ENCODE data around the gene NOXA1.
"Not testable (repeated sequence)": the region's sequence is repeated elsewhere in the genome, so short reads cannot be mapped to it uniquely, and the experiment has no call there.

Gene NOXA1

GRCh38 chr9:137460363-137461315 is 37.4 kb downstream of the NOXA1 start:
- no peak for FAIRE-seq
- DNase-seq (ENCODE audit: insufficient read length) = no peak
- TF ChIP-seq TAF1 (IDR thresholded peaks at IDR 0.05; ENCODE audit: borderline replicate concordance, low read depth, low read length) = no peak
- TF ChIP-seq POLR2AphosphoS5 (IDR thresholded peaks at IDR 0.05; ENCODE audit: low read depth, low read length) = no peak
- no peak for TF ChIP-seq POLR2A (IDR thresholded peaks at IDR 0.05; ENCODE audit: low read depth, low read length)

DNA sequence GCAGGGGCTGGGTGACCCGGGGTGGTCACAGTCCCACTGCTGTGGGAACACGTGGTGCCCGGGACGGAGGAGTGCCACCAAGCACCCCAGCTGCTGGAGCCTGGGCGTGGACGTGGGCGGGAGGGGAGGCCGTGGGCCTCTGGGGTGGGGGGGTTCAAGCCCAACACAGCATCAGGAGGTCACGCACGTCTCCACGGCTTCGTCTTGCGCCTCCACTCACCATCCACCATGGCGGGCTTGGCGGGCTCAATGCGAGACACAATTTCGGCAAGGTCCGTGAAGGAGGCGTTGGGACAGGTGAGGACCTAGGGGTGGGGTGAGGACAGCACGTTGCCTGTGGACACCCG is 38.1 kb downstream of the NOXA1 start:
- TF ChIP-seq POLR2A (IDR thresholded peaks at IDR 0.05; ENCODE audit: low read depth, low read length) (no peak), POLR2AphosphoS5 (IDR thresholded peaks at IDR 0.05; ENCODE audit: low read depth, low read length) (no peak), TAF1 (IDR thresholded peaks at IDR 0.05; ENCODE audit: borderline replicate concordance, low read depth, low read length) (no peak)
- no peak for FAIRE-seq
- DNase-seq (ENCODE audit: insufficient read length) = no peak

- FAIRE-seq (peak; percentile 46), DNase-seq (ENCODE audit: insufficient read length) (peak; percentile 79)
- TF ChIP-seq POLR2AphosphoS5 (IDR thresholded peaks at IDR 0.05; ENCODE audit: low read depth, low read length) (no peak), TAF1 (IDR thresholded peaks at IDR 0.05; ENCODE audit: borderline replicate concordance, low read depth, low read length) (no peak), POLR2A (IDR thresholded peaks at IDR 0.05; ENCODE audit: low read depth, low read length) (peak; percentile 47; the same call in 1 of the 2 replicates)
Observed at GRCh38 chr9:137461663-137462395, 38.6 kb downstream of the NOXA1 start.

GRCh38 chr9:137462396-137462985 is 39.3 kb downstream of the NOXA1 start:
- FAIRE-seq = no peak
- TF ChIP-seq TAF1 (IDR thresholded peaks at IDR 0.05; ENCODE audit: borderline replicate concordance, low read depth, low read length) = no peak
- TF ChIP-seq POLR2AphosphoS5 (IDR thresholded peaks at IDR 0.05; ENCODE audit: low read depth, low read length) = no peak
- DNase-seq (ENCODE audit: insufficient read length) = no peak

- DNase-seq (ENCODE audit: insufficient read length) (no peak), FAIRE-seq (no peak)
- TF ChIP-seq POLR2A (IDR thresholded peaks at IDR 0.05; ENCODE audit: low read depth, low read length) = no peak
- TF ChIP-seq POLR2AphosphoS5 (IDR thresholded peaks at IDR 0.05; ENCODE audit: low read depth, low read length) = no peak
- TF ChIP-seq TAF1 (IDR thresholded peaks at IDR 0.05; ENCODE audit: borderline replicate concordance, low read depth, low read length) = no peak
Observed at GRCh38 chr9:137462986-137463930, 40.1 kb downstream of the NOXA1 start.

DNA sequence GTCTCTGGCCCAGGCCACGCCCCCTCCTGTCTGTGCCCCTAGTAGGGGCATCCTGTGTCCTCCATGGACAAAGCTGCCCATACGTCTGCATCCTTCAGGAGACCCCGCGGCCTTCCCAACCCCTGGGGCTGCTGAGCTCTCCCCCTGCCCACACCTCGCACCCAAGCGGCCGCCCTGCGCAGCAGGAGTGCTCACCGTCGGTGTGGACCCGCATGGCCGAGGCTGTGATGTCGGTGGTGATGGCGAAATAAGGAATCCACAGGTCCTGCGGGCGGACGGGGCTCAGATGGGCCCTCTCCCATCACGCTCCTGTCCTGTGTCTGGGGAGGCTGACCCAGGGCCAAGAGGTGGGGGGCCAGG is 40.7 kb downstream of the NOXA1 start:
- FAIRE-seq (no peak), DNase-seq (ENCODE audit: insufficient read length) (no peak)
- TF ChIP-seq POLR2A (IDR thresholded peaks at IDR 0.05; ENCODE audit: low read depth, low read length) = no peak
- TF ChIP-seq POLR2AphosphoS5 (IDR thresholded peaks at IDR 0.05; ENCODE audit: low read depth, low read length) = no peak
- TF ChIP-seq TAF1 (IDR thresholded peaks at IDR 0.05; ENCODE audit: borderline replicate concordance, low read depth, low read length) = no peak

GRCh38 chr9:137464291-137464999 is 41.3 kb downstream of the NOXA1 start:
- DNase-seq (ENCODE audit: insufficient read length) = no peak
- no peak for FAIRE-seq
- TF ChIP-seq POLR2A (IDR thresholded peaks at IDR 0.05; ENCODE audit: low read depth, low read length) (no peak), TAF1 (IDR thresholded peaks at IDR 0.05; ENCODE audit: borderline replicate concordance, low read depth, low read length) (no peak), POLR2AphosphoS5 (IDR thresholded peaks at IDR 0.05; ENCODE audit: low read depth, low read length) (no peak)

DNA sequence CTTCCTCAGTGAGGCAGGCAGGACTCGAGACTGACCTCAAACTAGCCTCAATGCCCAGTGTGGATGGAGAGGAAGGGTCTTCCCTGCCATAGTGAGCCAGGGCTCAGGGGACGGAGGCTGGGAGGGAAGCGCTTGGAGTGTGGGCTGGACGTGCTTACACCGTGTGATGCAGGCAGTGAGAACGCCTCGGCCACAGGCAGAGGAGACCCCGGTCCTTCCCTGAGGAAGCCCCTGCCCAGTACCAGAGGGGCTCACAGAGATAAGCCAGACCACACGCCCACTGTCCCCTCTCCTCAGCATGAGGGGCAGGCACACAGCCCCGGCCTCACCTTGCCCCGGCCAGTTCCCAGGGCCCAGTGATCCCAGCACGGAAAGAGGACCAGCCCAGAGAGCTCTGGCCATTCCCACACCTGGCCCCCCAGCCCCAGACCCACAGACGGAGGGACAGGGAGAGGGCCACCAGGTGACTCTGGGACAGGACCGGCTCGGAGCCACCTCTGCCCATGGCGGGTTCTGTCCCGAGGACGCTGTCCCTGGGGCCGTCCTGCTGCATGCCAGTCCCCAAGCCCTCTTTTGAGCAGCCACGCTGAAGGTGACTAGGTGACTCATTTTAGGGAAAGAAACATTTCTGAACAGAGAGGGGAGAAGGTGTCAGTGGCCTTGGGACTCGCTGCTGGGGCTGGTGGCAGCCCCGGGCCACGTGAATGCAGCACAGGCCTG is 42.0 kb downstream of the NOXA1 start:
- DNase-seq (ENCODE audit: insufficient read length) (no peak), FAIRE-seq (no peak)
- TF ChIP-seq POLR2A (IDR thresholded peaks at IDR 0.05; ENCODE audit: low read depth, low read length) (no peak), POLR2AphosphoS5 (IDR thresholded peaks at IDR 0.05; ENCODE audit: low read depth, low read length) (no peak), TAF1 (IDR thresholded peaks at IDR 0.05; ENCODE audit: borderline replicate concordance, low read depth, low read length) (no peak)

DNA sequence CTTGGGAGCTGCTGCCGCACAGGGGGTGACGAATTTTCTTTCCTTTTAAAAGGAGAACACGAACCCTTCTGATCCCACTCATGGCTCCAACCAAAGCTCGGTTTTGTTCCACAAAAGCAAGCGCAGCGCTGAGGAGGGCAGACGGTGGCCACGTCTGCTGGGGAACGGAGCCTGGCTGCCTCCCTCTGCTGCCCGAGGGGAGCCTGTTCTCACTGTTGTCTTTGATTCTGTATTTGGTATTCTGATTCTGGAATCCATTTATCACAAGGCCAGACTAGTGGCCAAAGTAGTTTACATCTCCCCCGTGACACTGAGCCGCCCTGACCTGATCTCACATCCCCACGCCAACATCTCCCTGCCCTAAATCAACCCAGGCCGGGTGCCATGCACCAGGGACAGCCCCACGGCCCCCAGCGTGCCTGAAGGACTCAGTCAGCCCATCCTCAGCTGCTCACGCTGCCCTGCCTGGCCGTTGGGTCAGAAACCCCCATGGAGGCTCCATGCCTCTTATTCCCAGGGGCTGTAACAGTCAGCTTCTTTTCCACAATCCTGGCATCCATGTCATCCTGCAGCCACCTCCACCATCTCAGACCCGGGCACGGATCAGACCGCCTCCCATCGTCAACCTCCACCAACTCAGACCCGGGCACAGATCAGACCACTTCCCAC is 42.7 kb downstream of the NOXA1 start:
- DNase-seq (ENCODE audit: insufficient read length) = no peak
- no peak for FAIRE-seq
- TF ChIP-seq POLR2A (IDR thresholded peaks at IDR 0.05; ENCODE audit: low read depth, low read length) = no peak

GRCh38 chr9:137466389-137467085 is 43.3 kb downstream of the NOXA1 start:
- not testable (repeated sequence) for FAIRE-seq; DNase-seq (ENCODE audit: insufficient read length)

All from GM12892 (cell line).